Activated T-cell treated with anti-CD3 and anti-CD28 coated beads, Interleukin-2, amount 50 U/mL, for 1 hour (primary cell): ENCODE data around the gene SS18L1.
"Not testable (repeated sequence)": the region's sequence is repeated elsewhere in the genome, so short reads cannot be mapped to it uniquely, and the experiment has no call there.

ENCODE experiments used
- DNase-seq: peaks from one replicate; pipeline ENCODE4 v3.0.0-alpha.2; 2020

The SS18L1 gene

DNA sequence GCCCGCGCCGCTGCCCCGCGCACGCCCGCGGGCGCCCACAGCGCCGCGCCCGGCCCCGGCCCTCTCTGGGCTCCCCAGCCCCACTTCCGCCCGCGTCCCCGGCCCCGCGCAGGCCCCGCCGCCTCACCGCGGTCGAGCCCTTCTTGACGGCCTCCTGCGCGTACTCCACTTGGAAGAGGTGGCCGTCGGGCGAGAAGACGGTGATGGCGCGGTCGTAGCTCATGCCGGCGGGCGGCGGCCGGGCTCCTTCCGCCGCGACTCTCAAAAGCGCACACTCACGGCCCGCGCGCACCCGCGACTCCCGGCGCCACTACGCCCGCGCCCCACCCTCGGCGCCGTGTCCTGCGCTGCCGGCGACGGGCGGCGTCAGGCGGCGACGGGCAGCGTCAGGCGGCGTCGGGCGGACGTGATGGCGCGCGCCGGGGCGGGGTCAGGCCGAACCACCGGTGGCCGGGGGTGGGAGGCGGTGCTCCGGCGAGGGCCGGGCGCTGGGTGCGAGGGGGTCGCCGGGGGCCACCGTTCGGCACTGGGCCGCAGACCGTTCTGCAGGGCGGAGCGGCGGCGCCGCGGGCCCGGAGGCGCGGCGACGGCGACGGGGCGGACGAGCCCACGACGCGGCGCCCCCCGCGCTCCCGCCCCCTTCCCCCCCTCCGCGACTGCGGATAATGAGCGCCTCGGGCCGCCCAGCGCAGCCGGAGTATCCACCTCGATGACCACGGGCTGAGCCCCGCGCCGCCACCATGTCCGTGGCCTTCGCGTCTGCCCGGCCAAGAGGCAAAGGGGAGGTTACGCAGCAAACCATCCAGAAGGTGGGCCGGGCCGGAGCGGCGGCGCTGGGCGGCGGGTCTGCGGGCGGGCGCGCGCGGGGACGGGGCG, at the start of gene SS18L1, which contains the start of gene PSMA7:
SS18L1 (plus strand) TSS at position 689 of the 876 bp plus-strand sequence; CDS start at position 741, 52 bp downstream.
PSMA7 (minus strand) TSS at position 314 of the 876 bp plus-strand sequence; CDS start at position 223, 91 bp downstream.
- peak; percentile 89 for DNase-seq

DNA sequence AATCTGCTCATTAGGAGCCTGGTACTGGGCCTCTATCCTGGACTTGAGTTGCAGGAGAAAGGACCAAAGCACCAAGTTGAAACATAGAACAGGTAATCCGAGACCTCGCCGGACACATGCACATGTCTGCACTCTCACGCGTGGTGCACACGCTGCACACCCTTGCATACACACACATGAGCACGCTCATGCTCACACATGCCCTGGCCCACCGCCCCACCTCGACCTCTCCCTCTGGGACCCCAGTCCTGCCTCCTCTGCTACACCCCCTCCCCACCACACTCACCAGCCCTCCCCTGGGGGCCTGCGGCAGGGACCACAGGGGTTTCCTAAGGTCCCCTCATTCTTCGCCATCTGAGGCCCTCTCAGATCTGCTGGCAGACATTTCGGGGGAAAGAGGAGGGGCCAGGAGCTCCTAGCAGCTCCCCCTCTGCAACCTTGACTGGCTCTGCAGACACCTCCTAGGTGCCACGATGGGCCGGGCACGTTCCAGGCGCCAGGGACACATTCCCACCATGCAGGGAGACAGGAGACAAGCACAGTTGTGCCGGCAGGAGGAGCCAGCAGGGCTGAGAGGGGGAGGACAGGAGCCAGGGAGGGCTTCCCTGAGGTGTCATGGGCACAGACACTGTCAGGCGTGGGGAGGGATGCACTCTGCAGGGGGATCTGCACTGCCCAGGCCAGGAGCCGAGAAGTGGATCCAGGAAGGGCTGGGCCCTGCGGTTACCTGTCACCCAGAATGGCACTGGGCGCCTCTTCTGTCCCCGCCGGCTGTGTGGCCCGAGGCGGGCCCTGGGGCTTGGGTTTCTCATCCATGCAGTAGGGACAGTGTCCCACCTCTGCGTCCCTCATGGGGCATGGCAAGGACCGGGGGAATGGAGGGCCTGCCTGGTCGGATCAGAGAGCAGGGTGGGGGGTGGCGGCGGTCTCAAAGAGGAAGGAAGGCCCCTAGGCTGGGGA, 46.9 kb upstream of the SS18L1 start:
- DNase-seq: no peak

DNA sequence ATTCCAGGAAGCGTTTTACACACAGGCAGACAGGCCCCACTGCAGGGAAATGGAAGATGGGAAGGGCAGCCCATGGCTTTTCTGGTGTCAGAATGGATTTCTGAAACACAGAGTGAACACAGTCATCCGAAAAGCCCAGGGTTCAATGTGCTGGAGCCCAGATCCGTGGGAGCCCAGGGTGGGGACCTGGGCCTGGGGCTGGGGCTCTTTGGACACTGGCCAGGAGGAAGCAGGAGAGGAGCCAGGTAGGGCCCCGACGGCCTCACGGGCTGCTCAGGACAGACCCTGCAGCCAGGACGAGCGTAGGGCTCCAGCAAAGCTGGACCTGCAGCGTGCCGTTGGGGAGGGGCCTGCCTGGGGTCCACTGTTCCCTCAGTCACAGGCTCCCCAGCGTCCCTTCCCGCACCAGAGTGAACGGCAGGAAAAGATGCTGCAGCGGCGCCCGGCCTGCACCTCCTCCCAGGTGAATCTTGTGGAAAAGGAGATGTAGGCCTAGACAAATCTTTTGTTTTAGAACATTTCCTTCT, 45.6 kb upstream of the SS18L1 start:
- DNase-seq: no peak

DNA sequence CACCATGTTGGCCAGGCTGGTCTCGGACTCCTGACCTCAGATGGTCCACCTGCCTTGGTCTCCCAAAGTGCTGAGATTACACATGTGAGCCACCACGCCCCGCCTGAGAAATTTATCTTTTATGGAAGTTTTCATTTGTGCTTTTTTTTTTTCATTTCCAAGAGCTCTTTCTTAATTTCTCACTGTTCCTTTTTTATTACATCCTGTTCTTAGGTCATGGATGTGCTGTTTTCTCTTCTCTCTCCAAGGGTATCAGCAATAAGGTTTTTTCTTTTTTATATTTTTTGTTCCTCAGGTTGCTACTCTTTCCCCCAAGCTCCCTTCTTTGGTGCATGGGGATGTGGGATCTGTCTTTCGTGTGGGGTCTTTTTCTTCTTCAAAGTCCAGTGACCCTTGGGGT, 42.5 kb upstream of the SS18L1 start:
- no peak for DNase-seq

DNA sequence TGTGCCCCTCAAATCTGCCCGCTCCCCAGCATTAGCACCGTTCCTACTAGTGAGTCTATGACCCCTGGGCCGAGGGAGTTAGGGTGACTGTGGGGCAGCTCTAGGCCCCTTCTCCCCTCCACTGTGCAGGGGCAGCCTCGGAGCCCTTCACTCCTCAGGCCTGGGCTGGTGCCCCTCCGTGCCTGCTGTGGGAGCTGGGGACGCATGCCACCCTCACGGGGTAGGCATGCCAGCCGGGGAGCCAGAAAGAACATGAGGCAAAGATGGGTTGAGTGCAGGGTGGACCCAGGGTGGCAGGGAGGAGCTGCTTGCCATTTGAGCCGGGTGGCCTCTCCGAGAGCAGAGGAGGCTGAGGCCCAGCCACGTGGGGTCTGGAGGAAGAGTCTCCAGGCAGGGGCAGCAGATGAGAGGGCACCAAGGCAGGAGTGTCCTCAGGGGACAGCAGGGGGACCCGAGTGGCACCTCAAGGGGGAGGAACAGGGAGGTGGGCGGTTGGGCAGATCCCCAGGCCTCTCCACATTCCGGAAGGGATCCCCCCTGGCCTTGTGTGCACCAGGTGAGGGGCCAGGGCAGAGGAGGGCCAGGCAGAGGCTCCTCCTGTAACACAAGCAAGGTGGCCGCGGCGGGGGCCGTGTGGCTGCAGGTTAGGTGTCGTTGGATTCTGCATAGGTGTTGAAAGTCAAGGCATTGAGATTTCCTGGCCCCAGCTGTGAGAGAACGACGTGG, 39.9 kb upstream of the SS18L1 start:
- DNase-seq: no peak

DNA sequence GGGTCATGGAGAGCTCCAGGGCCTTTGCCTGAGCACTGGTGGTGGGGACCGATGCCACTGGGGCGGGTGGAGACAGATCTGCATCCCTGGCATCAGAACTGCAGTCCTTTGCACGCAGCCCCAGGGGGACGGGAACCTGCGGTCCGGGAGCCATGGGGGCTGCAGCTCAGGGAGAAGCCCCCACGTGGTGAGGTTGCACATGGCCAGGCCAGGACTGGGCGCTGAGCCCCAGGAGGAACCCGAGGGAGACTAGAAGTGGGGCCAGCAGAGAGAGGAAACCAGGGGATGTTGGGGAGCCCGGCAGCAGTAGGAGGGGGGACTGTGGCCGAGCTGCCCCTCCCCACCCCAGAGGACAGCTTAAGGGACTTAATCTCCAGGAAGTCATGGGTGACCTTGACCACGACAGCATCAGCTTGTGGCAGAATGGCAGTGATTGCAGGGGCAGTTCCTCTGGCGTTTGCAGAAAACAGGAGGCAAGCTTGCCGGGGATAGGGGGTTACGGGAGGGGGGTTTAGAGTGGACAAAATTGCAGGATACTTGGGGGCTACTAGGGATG, 39.3 kb upstream of the SS18L1 start:
- DNase-seq: no peak

- no peak for DNase-seq
Observed at GRCh38 chr20:62104791-62105345, 38.7 kb upstream of the SS18L1 start.

GRCh38 chr20:62105592-62105991, 38.0 kb upstream of the SS18L1 start:
- no peak for DNase-seq

GRCh38 chr20:62111148-62111547, 32.4 kb upstream of the SS18L1 start:
- DNase-seq: no peak

GRCh38 chr20:62112368-62112767, 31.2 kb upstream of the SS18L1 start:
- DNase-seq: no peak

DNA sequence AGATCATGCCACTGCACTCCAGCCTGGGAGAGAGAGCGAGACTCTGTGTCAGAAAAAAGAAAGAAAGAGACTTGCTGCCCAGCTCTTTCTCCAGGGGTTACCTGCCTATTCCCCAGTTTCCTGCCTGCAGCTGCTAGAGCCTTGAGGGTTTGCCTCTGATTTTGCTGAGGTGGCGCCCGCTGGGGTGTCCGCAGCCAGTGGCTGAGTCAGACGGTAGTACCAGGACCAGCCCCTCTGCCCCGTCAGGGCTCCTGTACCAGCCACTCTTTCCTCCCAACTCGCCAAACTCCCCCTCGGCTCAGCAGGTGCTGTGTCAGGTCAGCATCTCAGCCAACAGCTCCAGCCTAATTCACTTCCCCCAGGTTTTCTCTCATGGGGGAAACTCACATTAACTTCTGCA, 28.7 kb upstream of the SS18L1 start:
- DNase-seq: no peak

DNA sequence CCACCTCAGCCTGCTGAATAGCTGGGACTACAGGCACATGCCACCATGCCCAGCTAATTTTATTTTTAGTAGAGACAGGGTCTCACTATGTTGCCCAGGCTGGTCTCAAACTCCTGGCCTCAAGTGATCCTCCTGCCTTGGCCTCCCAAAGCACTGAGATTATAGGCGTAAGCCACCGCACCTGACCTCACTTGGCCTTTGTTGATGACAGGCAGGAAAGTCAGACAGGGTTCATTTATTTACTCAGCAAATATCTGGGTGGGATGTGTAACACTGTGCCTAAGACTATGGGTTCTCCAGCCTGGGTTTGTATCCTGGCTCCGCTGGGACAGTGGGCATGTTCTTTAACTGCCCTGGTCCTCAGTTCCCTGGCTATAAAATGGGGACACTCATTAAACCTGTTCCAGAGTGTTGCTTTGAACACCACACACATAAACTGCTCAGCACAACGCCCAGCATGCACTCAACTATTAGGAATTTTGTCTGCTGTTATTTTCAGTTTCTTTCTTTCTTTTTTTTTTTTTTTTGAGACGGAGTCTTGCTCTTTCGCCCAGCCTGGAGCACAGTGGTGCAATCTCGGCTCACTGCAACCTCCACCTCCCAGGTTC, 27.7 kb upstream of the SS18L1 start:
- not testable (repeated sequence) for DNase-seq

DNA sequence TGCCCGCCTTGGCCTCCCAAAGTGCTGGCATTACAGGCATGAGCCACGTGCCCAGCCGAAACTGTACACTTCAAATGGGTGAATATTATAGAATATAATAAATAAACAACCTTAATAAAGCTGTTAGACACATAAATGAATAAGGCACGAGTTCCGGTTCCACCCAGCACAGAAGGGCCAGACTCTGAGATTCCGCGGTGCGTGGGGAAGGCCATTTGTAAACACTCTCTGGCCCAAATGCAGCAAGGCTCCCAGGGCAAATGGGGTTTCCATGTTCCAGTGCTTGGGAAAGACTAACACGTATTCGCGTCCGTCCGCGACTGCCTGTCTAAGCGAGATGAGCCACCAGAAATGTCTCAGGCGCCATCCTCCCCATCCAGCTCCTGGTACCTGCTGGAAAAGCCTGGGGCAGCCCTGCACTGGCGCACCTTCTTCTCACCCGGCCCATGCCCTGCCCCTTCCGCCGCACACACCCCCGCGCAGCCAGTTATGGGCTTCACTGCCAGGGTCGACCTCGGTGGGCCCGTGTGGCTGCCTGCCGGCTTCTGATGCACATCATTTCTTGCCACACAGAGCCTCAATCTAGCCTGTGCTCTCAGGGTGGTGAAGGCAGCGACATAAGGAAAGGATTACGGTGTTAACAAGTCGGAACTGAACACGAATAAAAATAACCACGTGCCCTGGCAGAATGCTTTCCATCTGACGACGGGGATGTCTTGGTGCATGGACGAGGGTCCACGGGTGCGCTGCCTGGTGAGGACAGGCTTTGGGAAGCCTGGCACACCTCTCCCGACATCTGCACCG, 26.8 kb upstream of the SS18L1 start:
- DNase-seq: no peak

DNA sequence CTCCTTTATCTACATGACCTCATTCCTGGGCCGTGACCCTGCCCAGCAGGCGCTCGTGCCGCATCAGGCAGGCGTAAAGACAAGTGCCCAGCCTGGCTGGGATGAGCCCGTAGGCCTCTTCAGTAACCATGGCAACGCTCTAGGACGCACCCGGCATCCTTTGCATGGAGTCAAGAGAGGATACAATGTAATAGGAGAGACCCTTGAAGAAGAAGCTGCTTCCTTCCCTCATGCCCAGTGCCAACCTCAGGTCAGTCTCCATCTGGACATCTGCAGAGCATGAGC, 26.3 kb upstream of the SS18L1 start:
- no peak for DNase-seq

DNA sequence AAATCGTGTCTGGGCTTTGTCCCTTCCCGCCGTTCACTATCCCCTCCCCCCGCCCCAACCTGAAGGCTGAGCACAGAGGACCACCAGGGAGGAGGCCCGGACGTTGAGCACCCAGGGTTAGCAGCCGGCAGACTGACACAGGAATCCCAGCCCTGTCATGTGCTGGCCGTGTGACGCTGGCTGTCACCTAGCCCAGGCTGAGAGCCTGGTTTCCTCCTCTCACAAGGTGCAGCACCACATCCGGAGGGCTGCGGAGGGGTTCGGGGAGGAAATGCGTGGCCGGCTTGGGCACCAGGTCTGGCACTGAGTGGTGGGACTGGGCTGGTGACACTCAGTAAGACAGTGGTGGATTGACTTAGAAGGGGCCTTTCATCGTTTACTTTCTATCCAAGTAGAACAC, 25.9 kb upstream of the SS18L1 start:
- peak; percentile 77 for DNase-seq

GRCh38 chr20:62118113-62119043, 25.2 kb upstream of the SS18L1 start:
- no peak for DNase-seq

- no peak for DNase-seq
Observed at GRCh38 chr20:62119115-62119514, 24.5 kb upstream of the SS18L1 start.

DNA sequence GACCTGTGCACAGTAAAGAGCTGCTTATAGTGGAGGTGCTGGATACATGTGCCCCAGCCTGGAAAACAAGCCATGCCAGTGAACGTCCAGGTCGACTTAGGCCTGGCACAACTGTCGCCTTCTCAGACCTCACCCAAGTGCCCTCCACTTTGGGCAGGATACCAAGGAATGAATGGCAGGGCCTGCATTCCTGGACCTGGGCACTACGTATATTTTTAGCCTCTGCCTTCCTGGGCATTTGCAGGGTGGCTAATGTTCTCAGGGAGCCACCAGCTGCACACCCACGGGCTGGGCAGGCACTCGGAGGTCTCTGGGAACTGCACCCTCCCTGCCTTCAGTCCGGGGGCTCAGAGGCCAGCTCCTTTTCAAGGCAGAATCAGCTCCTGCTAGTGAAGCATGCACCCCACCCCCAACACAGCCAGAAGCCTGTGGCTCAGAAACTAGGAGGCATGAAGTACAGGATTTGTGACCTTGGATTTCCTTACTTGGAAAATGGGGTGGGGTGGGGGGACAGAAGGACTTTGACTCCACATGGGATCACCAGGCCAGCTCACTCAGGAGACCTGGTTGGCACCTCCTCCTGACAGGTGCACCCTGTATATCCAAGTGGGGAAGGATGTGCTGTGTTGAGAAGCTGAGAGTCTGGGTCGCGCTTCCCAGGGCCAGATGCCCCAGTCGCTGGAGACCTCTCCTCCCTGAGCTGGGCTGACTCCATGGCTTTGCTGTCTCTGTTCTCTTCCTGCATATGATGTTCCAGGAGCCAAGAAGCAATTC, 23.8 kb upstream of the SS18L1 start:
- no peak for DNase-seq

DNA sequence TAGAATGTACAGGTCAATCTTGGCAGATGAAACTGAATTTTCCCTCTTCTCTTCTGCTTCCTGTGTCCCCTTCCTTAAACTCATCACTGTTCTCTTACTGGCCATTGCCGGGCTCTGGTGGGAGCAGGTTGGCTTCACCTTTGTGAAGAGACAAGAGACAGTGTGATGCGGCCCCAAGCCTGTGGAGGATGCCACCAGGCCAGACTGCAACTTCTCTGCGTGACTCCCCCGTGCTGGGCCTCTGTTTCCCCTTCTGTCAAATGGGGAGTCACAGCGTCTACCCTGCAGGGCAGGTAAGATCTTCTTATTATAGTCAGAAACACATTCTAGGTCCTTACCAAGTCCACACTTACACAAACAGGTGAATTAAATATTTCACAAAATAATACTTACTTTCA, 23.2 kb upstream of the SS18L1 start:
- DNase-seq: no peak
